GM19023 (cell line): ENCODE measurements around the gene SPAG7.

Source experiments
- ATAC-seq: cut with Tn5 transposase; IDR thresholded peaks from one replicate; pipeline ENCODE4 v1.9.1; 2021; ENCODE audit warnings: mild to moderate bottlenecking, moderate library complexity; ENCODE audit not compliant: unreplicated experiment

SPAG7 gene

GRCh38 chr17:4950746-4951204 lies 16.8 kb downstream of the SPAG7 start, which contains the start of gene ENO3:
TSS of gene ENO3 (plus strand) at chr17:4951119. CDS start at chr17:4951830, 711 bp downstream.
- ATAC-seq, result no peak

- peak; percentile 2 for ATAC-seq
These were observed 17.4 kb downstream of the SPAG7 start for GRCh38 chr17:4950075-4950745.

- peak; percentile 36 for ATAC-seq
These were observed 18.1 kb downstream of the SPAG7 start for GRCh38 chr17:4949321-4950074.

- ATAC-seq, result peak; percentile 33
These were observed 18.7 kb downstream of the SPAG7 start for GRCh38 chr17:4948931-4949320.

- ATAC-seq, result no peak
These were observed 19.3 kb downstream of the SPAG7 start, which contains the start of gene PFN1 for GRCh38 chr17:4948166-4948930. TSS of gene PFN1 (minus strand) at chr17:4948530. CDS start at chr17:4948394, 136 bp downstream.

- no peak for ATAC-seq
These were observed 20.0 kb downstream of the SPAG7 start for GRCh38 chr17:4947411-4948165.

GRCh38 chr17:4947010-4947410 lies 20.6 kb downstream of the SPAG7 start:
- no peak for ATAC-seq

- ATAC-seq, result no peak
These were observed 21.2 kb downstream of the SPAG7 start for GRCh38 chr17:4946312-4946976.

GRCh38 chr17:4945944-4946280 lies 21.7 kb downstream of the SPAG7 start:
- ATAC-seq, result no peak

GRCh38 chr17:4945176-4945943 lies 22.3 kb downstream of the SPAG7 start:
- no peak for ATAC-seq

GRCh38 chr17:4944554-4945175 lies 23.0 kb downstream of the SPAG7 start:
- ATAC-seq, result no peak

- no peak for ATAC-seq
These were observed 23.5 kb downstream of the SPAG7 start for GRCh38 chr17:4944163-4944553.

- ATAC-seq, result no peak
These were observed 24.7 kb downstream of the SPAG7 start for GRCh38 chr17:4942760-4943508.

- no peak for ATAC-seq
These were observed 26.4 kb downstream of the SPAG7 start for GRCh38 chr17:4941319-4941610.

GRCh38 chr17:4940555-4941318 lies 26.9 kb downstream of the SPAG7 start:
- ATAC-seq, result no peak

- peak; percentile 73 for ATAC-seq
These were observed 27.6 kb downstream of the SPAG7 start, which contains the start of the genes RNF167 and SLC25A11 for GRCh38 chr17:4939796-4940554. TSS of gene RNF167 (plus strand) at chr17:4940268. CDS start at chr17:4940910, 642 bp downstream. TSS of gene SLC25A11 (minus strand) at chr17:4940046. CDS start at chr17:4939910, 136 bp downstream.

GRCh38 chr17:4939546-4939795 lies 28.1 kb downstream of the SPAG7 start:
- ATAC-seq, result peak; percentile 15
